NCI-H146 treated with DMSO at 0.1 percent for 48 hours (cell line): ENCODE results near the gene FGR.
A peak's percentile ranks its signal among the peaks of the same experiment; 100 is the strongest.
"Not testable (repeated sequence)": the region's sequence is repeated elsewhere in the genome, so short reads cannot be mapped to it uniquely, and the experiment has no call there.

Source experiments
- DNase-seq: peaks from one replicate; lab custom pipeline; 2025; ENCODE audit not compliant: unreplicated experiment; lab: John Stamatoyannopoulos, UW

Gene FGR

GRCh38 chr1:27634985-27635367 is at the start of gene FGR:
Gene FGR, minus strand, starts transcription at chr1:27635185. Its CDS starts 11,269 bp downstream, at chr1:27623916.
- no peak for DNase-seq

- DNase-seq = no peak
These were observed 49.2 kb upstream of the FGR start for GRCh38 chr1:27684176-27684575.

- no peak for DNase-seq
These were observed 47.5 kb upstream of the FGR start for GRCh38 chr1:27682351-27682944.

- not testable (repeated sequence) for DNase-seq
These were observed 46.6 kb upstream of the FGR start for GRCh38 chr1:27681580-27681979.

GRCh38 chr1:27680225-27680791 is 45.3 kb upstream of the FGR start:
- DNase-seq = not testable (repeated sequence)

GRCh38 chr1:27678747-27679146 is 43.8 kb upstream of the FGR start:
- no peak for DNase-seq

GRCh38 chr1:27676410-27676809 is 41.4 kb upstream of the FGR start:
- DNase-seq = no peak

GRCh38 chr1:27672750-27673112 is 37.7 kb upstream of the FGR start:
- no peak for DNase-seq

- peak; percentile 72 for DNase-seq
These were observed 37.2 kb upstream of the FGR start, which contains the start of gene IFI6 for GRCh38 chr1:27671964-27672749. Gene IFI6, minus strand, starts transcription at chr1:27672192. Its CDS starts 2,878 bp downstream, at chr1:27669314.

GRCh38 chr1:27669876-27670275 is 34.9 kb upstream of the FGR start:
- DNase-seq = no peak

- peak; percentile 27 for DNase-seq
These were observed 34.1 kb upstream of the FGR start for GRCh38 chr1:27668808-27669723.

- DNase-seq = no peak
These were observed 33.3 kb upstream of the FGR start for GRCh38 chr1:27668121-27668807.

GRCh38 chr1:27666791-27667254 is 31.8 kb upstream of the FGR start:
- DNase-seq = no peak

- no peak for DNase-seq
These were observed 31.3 kb upstream of the FGR start for GRCh38 chr1:27666294-27666693.

- DNase-seq = no peak
These were observed 30.1 kb upstream of the FGR start for GRCh38 chr1:27665016-27665651.

- no peak for DNase-seq
These were observed 29.3 kb upstream of the FGR start for GRCh38 chr1:27664291-27664690.

- peak; percentile 34 for DNase-seq
These were observed 27.9 kb upstream of the FGR start for GRCh38 chr1:27662707-27663393.

- DNase-seq = no peak
These were observed 27.3 kb upstream of the FGR start for GRCh38 chr1:27662261-27662660.

- DNase-seq = no peak
These were observed 26.6 kb upstream of the FGR start for GRCh38 chr1:27661412-27662075.
